ENCODE results near the gene SLC37A2. TPM values are rescaled to one million over a fixed set of nuclear protein-coding genes. Genes with fewer than 3 reads are reported as not detected.
A peak's percentile ranks its signal among the peaks of the same experiment; 100 is the strongest.

SLC37A2 gene
- total and polyA plus RNA-seq, 2 of the 4 experiments (the other 2 are of a cell fraction): 0.72 to 1.1 TPM

DNA sequence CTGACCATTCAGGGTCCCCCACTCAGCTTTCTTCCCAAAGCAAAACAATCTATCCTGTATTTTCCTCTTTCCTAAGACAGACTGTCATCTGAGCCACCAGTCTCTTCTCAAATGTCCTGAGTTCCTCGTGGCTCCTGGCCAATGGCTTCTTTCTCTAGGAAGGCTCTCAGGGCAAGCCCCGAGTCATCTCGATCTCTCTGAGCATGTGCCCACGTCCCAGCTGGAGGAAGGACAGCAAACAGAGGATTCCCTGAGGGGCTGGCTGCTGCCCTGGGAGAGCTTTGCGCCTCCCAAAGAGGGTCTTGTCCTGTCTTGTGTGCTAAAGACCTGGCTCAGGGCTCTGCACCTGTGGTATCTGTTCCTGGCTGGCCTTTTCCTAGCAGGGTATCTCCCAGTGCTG is 8.3 kb downstream of the SLC37A2 start:
- DNase-seq: no peak
- CTCF ChIA-PET: no interaction called here
- no peak overlapping the region for H3K56ac ChIP-seq (ENCODE audit: extremely low read depth, insufficient read depth, low read length)

More for the DNA sequence above, 8.3 kb downstream of the SLC37A2 start:
- no peak overlapping the region for H3K4me2 ChIP-seq (ENCODE audit: low read depth, low read length)
- intact Hi-C loops (cut with micrococcal nuclease) (no loop called here), dilution Hi-C loops (cut with HindIII; ENCODE audit: low sequenced_read_pairs, unreplicated experiment) (no loop called here), in situ Hi-C loops (cut with MboI; ENCODE audit: low sequenced_read_pairs) (no loop called here)
- no peak overlapping the region for H2BK5ac ChIP-seq (ENCODE audit: low read depth, low read length, poor library complexity, severe bottlenecking)
- no TSS peak for BruUV-seq (replicated peaks)
- peak overlapping the region; percentile 72; the same call in 1 of the 2 replicates for H3K14ac ChIP-seq (replicated peaks; ENCODE audit: low read depth, low read length)
- peak overlapping the region; percentile 72 for H2AFZ ChIP-seq (replicated peaks; ENCODE audit: low read length, poor library complexity)
- 0 out of 2 replicates have a peak overlapping the region, but pooled peaks have one; percentile 45 for H2BK120ac ChIP-seq (ENCODE audit: low read depth, low read length)
- POLR2A ChIA-PET (ENCODE audit: unreplicated experiment): no interaction called here
- no peaks in the 10 kb centered on the region; the same call in 1 of the 2 replicates for H3K27me3 ChIP-seq (ENCODE audit: control insufficient read depth, insufficient read depth, low read length)
- peak overlapping the region; percentile 82 for H2AK9ac ChIP-seq (replicated peaks; ENCODE audit: low read depth, low read length, poor library complexity)
- H4K20me1 ChIP-seq (ENCODE audit: insufficient read depth, low read length): no peaks in the 10 kb centered on the region
- H3K18ac ChIP-seq (ENCODE audit: low read depth, low read length): no peak overlapping the region
- ATAC-seq (ENCODE audit: low read depth): peak; percentile 21; the same call in 1 of the 2 replicates
- WGBS, 2 experiments (ENCODE audit: extremely low coverage in 2 of 2, insufficient read length in 1 of 2): 100% methylated on average over 1 of the region's 5 CpGs; no CpG with 5 or more reads in 1 of the 2 experiments
- no peak overlapping the region; the same call in 1 of the 2 replicates for H4K91ac ChIP-seq (ENCODE audit: insufficient read depth, low read depth, low read length)
- H3K4me3 ChIP-seq (ENCODE audit: insufficient read depth, low read depth, low read length): no peak overlapping the region
- TF ChIP-seq MAZ (IDR thresholded peaks at IDR 0.05; ENCODE audit: borderline replicate concordance, low read depth, low read length): no peak
- TF ChIP-seq CEBPB (IDR thresholded peaks at IDR 0.05; ENCODE audit: low read depth, low read length): no peak
- no peak for TF ChIP-seq CTCF (conservative IDR thresholded peaks at IDR 0.05; ENCODE audit: low read depth, low read length)
- no peak for TF ChIP-seq SMC3 (IDR thresholded peaks at IDR 0.05; ENCODE audit: low read depth, low read length)
- TF ChIP-seq MXI1 (IDR thresholded peaks at IDR 0.05; ENCODE audit: borderline replicate concordance, low read depth, low read length): no peak
- TF ChIP-seq MAFK (IDR thresholded peaks at IDR 0.05; ENCODE audit: low read depth, low read length): no peak
- no peak for TF ChIP-seq CHD1 (IDR thresholded peaks at IDR 0.05; ENCODE audit: low read depth, low read length)
- no peak for TF ChIP-seq FOS (IDR thresholded peaks at IDR 0.05; ENCODE audit: low read depth, low read length)
- no peak for TF ChIP-seq RFX5 (IDR thresholded peaks at IDR 0.05; ENCODE audit: low read depth, low read length)
- TF ChIP-seq USF2 (IDR thresholded peaks at IDR 0.05; ENCODE audit: low read depth, low read length): no peak
- TF ChIP-seq ELK1 (IDR thresholded peaks at IDR 0.05; ENCODE audit: borderline replicate concordance, low read depth, low read length): no peak
- TF ChIP-seq NFE2L2 (IDR thresholded peaks at IDR 0.05; ENCODE audit: low read depth, low read length): no peak
- TF ChIP-seq POLR2A (IDR thresholded peaks at IDR 0.05; ENCODE audit: low read depth, low read length): no peak
- no peak for TF ChIP-seq RCOR1 (IDR thresholded peaks at IDR 0.05; ENCODE audit: insufficient replicate concordance, low read length)
- TF ChIP-seq RAD21 (IDR thresholded peaks at IDR 0.05; ENCODE audit: low read length): no peak
- TF ChIP-seq BHLHE40 (IDR thresholded peaks at IDR 0.05; ENCODE audit: low read depth, low read length): no peak
- H3K27ac ChIP-seq (ENCODE audit: insufficient read depth, low read length): no peak overlapping the region
- H3K9ac ChIP-seq (ENCODE audit: low read depth, low read length): no peak overlapping the region
- no peak overlapping the region; the same call in 1 of the 2 replicates for H2BK20ac ChIP-seq (ENCODE audit: low read depth, low read length)
- H2AK5ac ChIP-seq (ENCODE audit: low read depth, low read length): 0 out of 2 replicates have a peak overlapping the region, but pooled peaks have one; percentile 56
- no peaks in the 10 kb centered on the region for H3K79me1 ChIP-seq (ENCODE audit: low read depth in 1 of 2, low read length in 2 of 2)
- H3K23ac ChIP-seq (ENCODE audit: low read depth, low read length): no peak overlapping the region
- peak overlapping the region in 1 of 2 experiments; percentile 29; a peak in 1 of 4 replicates for H4K8ac ChIP-seq (ENCODE audit: low read depth in 2 of 2, low read length in 2 of 2)
- no peak overlapping the region for H3K4ac ChIP-seq (ENCODE audit: low read depth, low read length)
- H3K36me3 ChIP-seq (ENCODE audit: control insufficient read depth, insufficient read depth, low read length): no peaks in the 10 kb centered on the region
- H3K9me3 ChIP-seq (ENCODE audit: control insufficient read depth, insufficient read depth, low read length): no peaks in the 10 kb centered on the region
- peaks cover 20% of the 10 kb centered on the region for H3K9me1 ChIP-seq (ENCODE audit: insufficient read depth, low read length)
- no peak overlapping the region for H4K5ac ChIP-seq (ENCODE audit: low read depth, low read length)
- H2BK15ac ChIP-seq (ENCODE audit: low read depth, low read length): no peak overlapping the region; the same call in 2 of the 3 replicates
- H3K4me1 ChIP-seq (ENCODE audit: control insufficient read depth, insufficient read depth, low read length): peaks cover 15% of the 10 kb centered on the region

All from IMR-90 (cell line).